NCI-H446 (cell line): ENCODE data around the gene SPAG16.
"Not testable (repeated sequence)": the region's sequence is repeated elsewhere in the genome, so short reads cannot be mapped to it uniquely, and the experiment has no call there.

Source experiments
- DNase-seq, 2 experiments: peaks; one replicate each; lab custom pipeline; 2025; lab: John Stamatoyannopoulos, UW

SPAG16 gene

DNA sequence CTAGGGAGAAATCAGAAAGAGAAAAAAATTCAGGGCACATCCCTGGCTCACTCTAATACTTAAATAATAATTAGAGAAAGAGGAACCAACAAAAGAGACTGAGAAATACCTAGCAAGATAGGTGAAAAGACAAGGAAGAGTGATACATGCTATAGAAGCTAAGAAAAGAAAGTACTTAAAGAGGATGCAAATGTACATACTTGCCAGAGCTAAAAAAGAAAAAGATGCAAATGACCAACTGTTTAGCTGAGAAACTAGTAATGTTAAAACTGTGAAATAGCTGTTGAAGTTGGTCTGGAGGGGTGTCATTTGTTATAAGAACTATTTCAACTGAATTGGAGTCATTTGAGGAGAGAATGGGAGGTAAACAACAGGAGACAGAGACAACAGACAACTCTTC lies 412.2 kb downstream of the SPAG16 start:
- DNase-seq: no peak

DNA sequence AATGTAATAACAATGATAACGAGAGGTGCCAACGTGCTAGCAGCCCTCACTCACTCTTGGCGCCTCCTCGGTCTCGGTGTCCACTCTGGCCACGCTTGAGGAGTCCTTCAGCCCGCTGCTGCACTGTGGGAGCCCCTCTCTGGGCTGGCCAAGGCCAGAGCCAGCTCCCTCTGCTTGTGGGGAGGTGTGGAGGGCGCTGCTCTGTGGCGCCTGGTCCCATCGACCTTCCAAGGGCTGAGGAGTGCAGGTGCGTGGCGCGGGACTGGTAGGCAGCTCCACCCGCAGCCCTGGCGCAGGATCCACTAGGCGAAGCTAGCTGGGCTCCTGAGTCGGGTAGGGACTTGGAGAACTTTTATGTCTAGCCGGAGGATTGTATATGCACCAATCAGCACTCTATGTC lies 417.1 kb downstream of the SPAG16 start:
- not testable (repeated sequence) for DNase-seq

DNA sequence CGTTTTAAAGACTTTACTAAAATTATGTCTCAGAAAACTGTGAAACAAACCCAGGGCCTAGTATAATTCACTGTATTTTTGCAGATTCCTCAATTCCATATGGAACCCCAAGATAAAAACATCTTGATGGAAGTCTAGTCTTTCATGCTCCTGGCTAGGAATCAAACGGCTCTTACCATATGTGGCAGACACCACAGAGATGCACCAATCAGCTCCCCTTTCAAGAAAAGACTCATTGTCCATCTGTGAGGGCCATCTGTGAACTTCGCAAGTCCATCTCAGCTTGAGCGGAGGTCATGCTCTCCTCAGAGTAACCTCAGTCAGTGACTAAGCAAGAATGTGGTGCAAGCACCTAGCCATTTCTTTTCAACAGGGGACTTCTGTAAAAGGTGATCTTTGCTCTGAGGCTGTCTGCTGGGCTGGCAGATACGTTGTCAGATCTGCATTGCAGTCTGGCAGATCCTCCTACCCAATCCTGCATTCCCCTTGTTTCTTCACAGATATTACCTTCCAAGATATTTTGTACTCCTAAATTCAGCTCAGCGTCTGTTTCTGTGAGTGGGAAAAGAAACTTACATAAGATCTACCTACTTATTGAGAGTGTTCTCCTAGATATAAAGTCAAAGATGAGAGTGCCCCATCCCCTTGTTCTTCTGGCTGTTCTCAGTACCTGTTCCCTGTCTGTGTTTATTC lies 419.3 kb downstream of the SPAG16 start:
- peak in 1 of 2 experiments; percentile 17 for DNase-seq

DNA sequence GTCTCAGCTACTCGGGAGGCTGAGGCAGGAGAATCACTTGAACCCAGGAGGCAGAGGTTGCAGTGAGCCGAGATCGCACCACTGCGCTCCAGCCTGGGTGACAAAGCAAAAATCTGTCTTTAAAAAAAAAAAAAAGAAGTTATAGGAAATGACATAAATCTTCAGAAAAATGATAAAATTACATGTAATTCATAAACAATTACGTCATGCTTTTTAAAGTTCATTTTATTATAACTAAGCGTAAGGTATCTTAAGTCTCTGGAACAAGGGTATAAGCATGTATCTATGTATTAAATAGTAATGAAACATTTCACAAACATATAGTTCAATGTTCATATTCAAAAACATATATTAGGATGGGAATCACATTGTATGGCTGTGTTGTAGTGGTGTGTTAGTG lies 425.9 kb downstream of the SPAG16 start:
- DNase-seq: no peak

DNA sequence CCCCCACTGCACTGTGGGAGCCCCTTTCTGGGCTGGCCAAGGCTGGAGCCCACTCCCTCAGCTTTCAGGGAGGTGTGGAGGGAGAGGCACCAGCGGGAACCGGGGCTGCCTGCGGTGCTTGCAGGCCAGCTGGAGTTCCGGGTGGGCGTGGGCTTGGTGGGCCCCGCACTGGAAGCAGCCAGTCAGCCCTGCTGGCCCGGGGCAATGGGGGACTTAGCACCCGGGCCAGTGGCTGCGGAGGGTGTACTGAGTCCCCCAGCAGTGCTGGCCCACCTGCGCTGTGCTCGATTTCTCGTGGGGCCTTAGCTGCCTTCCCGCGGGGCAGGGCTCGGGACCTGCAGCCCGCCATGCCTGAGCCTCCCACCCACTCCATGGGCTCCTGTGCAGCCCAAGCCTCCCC lies 434.1 kb downstream of the SPAG16 start:
- not testable (repeated sequence) for DNase-seq

DNA sequence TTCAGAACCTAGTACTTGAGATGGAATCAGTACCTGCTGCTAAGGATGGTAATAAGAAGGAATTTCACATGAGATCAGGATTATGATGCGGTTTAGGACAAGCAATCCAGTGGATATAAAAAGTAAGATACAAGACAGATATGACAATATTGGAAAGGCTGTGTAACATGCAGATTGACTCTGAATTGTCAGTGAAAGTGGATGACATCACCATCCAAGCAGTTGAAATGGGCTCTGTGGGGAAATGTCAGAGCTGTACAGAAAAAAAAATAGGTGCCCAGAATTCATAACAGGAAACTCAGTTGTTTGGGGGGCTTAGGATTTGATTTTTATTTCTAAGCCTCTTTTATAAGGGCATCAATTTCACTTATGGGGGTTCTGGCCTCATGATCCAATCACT lies 438.3 kb downstream of the SPAG16 start:
- DNase-seq: no peak

DNA sequence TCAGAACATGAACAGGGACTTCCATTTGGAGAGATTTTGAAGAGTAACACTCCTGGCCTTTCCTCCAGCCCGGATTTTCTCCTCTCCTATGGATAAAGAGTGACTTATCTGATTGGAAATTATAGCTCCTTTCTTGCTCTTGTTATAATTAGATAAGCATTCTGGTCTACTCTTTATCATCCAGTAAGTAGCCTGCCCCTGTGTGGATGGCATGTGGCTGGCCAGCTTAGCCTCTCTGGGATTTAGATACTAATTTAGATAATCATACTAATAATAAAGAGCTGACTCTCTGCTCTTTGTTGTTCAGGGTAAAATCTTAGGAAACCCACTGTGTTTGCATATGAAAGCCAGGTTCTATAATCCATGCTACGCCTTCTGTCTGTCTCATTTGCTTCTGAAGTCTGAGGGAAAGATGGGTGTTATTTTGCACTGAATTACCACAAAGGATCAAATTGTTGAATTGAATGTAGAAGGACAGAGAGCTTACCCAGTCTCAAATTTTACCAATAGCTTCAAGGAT lies 438.8 kb downstream of the SPAG16 start:
- DNase-seq: no peak

DNA sequence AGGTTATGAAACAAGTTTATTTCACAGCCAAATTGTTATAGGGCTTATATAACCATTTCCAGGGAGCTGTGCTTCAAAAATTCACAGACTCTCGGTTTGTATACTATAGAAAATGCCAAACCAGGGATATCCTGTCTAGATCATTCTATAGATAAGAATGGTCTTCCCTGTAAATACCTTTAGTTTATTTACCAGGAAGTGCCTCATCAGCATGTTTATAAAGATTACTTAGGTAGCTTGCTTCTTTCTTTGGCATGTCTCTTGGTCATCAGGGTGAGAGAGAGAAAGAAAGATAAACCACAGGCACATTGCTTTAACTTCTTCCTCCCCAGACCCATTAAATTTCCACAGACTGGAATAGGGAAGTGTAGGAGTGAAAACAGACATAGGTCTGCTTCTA lies 439.4 kb downstream of the SPAG16 start:
- no peak for DNase-seq

DNA sequence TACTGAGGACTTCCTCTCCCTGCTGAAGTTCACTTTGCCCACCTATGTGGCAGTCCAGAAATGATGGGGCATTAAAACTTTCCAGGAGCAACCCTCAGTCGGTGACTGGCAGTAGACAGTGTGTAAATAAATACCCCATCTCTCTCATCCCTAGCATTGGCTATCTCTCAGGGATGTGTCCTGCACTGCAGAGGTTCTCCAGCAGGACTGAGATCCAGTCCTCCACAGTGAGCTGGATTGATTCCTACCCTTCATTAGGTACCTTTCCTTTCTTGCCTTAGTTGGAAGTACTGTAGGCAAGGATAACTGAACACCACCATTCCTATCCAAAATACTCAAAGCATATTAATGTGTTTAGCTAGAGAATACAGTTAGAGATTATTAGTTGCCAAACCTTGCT lies 441.8 kb downstream of the SPAG16 start:
- no peak for DNase-seq

DNA sequence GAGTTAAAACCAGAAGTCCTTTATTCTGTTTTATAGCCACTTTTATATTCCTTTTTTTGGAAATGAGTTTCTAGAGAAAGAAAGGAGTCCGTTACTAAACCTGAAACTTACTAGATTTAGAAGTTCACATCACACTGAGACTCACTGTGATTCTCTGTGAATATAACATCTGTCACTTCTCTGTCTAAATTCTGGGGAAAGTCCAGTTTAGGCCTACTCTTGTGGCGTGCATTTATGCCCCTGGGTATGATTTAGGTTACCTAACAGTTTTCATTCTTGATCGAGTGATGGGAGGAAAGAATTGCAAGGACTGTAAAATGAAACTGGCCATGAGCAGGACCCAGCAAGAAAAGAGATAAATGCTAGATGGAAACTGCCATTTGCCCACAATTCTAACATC lies 449.6 kb downstream of the SPAG16 start:
- no peak for DNase-seq

DNA sequence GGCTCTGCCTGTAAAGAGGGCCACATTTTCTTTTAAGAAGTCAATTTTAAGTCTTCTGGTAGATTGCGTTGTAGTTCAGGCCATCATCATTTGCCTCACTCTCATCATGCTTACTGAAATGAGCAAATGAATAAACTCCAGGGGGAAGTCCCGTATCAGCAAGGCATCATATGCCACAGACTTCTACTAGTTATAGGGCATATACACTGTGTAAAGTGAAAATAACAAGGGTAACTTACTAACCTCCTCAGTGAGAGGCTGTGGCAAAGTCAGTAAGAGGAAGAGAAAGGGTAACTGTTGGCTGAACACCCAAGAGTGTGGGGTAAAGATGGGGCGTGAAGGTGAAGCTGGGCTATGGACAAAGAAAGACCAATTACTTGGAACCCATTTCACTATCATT lies 456.2 kb downstream of the SPAG16 start:
- DNase-seq: no peak

DNA sequence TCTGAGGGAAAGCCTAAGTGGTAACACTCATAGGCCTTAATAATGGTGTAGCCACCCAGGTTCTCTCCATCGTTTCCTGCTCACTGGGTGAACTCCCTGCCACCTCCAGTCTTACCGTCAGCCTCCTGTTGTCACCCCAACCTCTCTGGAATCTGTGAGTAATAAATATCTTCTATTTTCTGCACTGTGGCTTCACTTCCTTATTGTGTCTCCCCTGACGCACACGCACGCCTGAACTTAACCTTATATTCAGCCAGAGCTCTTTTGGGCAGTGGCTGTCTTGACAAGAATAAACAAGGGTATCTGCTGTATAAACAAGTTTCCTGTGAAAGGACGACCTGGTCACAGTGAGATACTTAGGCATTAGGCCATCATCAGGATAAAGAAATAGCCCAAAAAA lies 467.2 kb downstream of the SPAG16 start:
- no peak for DNase-seq

DNA sequence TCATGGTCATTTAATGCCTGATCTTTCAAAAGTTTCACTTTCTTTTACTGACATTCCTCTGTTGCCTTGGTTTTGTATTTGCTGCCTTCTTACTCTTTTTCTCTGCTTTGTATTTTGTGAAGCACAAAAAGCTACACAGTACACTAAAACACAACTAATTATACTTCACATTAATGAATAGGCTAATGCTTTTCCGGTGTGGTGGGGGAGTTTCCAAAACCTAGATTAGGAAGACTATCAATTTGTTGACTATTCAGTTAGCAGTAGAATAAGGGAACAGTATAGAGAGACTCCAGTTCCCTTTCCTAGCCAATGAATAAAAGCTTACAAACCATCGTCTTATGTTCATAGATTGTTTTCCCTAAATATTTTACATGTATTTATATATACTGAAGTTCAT lies 468.3 kb downstream of the SPAG16 start:
- no peak for DNase-seq

DNA sequence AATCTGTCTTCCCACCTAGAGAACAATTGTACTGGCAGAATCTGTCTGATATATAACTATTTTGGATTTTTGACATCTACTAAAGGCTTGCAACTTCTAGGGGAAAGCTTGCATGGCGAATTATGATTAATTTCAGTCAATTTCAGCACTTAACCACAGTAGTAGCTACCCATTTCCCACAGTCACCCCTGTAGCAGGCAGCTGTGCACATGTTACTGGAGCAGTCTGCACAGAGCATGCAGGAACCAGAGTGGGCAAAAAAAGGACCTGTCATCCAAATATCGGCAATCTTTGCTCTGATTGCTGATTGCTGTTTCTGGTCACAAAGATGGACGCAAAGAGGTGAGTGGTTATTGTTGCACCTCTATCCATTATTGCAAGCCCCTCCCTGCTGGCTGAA lies 473.3 kb downstream of the SPAG16 start:
- no peak for DNase-seq

DNA sequence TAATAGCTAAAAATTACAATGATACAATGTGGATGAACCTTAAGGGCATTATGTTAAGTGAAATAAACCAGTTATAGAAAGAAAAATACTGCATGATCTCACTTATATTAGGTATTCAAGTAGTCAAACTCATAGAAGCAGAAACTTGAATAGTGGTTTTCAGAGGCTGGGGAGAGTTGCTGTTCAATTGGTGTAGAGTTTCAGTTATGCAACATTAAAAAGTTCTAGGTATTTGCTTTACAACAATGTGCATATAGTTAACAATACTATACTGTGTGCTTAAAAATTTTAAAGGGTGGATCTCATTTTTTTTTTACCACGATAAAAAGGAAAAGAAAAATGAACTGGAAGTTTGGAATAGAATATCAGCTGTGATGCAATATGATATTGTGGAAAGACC lies 479.1 kb downstream of the SPAG16 start:
- no peak for DNase-seq

DNA sequence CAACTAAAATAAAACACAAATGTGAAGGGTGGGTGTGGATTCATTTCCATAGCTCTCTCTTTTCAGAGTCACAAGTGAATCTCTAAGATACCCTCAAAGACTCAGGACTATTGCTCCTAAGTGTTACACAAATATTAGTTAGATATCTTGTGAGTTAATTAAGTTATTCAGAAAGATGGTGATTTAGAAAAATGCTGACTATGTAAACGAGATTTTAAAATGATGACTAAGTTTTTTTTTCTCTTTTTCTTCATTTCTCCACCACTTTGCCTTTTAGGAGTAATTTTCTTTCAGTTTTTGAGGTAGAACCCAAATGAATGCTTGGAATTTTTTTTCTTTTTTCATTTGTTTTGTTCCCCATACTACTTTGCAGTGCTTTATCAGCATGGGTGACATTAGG lies 479.7 kb downstream of the SPAG16 start:
- DNase-seq: no peak

DNA sequence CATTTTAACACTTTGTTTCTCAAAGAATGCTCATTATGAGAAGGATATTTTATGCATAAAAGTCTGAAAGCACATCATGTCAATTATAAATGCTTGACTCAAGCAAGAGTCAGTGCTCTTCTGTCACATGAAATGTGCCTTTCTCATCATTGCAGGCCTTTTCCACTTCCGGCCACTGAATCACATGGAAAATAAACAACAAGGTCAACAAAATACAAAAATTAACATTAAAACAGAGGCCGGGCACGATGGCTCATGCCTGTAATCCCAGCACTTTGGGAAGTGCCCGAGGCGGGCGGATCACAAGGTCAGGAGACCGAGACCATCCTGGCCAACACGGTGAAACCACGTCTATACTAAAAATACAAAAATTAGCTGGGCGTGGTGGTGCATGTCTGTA lies 480.6 kb downstream of the SPAG16 start:
- DNase-seq: no peak

DNA sequence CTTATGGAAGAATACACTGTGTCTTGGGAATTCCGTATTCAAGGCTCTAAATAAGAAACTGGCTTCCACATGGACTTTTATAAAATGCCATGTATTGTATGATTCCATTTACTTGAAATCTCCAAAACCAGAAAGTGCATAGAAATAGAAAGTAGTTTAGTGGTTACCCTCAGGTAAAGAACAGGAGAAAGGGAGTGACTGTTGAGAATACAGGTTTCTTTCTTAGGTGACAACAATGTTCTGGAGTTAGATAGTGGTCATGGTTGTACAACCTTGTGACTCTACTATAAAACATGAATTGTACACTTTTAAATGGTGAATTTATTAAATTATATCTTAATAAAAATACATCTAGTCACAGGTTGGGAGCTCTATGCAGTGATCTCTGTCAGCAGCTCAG lies 481.8 kb downstream of the SPAG16 start:
- DNase-seq: no peak

DNA sequence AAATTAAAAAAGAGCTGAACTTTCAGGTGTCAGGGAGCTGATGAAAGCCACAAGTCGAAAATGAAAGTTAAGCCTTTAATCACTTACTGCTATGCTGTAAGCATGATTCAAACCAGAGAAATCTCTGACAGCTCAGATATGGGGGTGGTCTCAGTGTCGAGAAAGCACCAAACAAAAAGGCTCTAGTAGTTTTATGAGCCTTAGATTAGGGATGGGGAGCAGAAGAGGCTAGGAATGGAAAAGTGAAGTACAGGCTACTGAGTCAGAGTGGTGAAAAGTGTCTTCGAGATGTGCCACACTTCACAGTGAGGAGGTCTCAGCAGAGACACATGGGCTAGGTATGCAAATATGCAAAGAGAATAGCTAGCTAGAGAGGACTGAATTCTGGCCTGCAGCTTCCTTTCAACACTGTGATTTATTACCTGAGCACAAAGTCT lies 482.2 kb downstream of the SPAG16 start:
- no peak for DNase-seq

DNA sequence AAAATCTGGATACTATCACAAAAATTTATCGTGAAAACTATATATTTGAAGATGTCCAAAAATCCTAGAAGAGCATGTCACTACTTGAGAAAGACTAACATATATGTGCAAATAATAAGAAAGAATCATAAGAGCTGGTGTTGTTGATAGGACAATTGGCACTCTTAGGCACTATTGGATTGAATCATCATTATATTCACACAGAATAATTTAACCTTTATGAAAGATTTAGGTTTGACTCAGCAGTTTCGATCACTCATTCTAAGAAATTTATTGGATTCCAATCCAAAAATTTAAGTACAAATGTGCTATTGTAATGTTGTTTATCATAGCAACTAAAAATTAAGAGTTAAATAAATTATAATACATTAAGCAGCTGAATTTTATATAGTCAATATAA lies 503.6 kb downstream of the SPAG16 start:
- no peak for DNase-seq

DNA sequence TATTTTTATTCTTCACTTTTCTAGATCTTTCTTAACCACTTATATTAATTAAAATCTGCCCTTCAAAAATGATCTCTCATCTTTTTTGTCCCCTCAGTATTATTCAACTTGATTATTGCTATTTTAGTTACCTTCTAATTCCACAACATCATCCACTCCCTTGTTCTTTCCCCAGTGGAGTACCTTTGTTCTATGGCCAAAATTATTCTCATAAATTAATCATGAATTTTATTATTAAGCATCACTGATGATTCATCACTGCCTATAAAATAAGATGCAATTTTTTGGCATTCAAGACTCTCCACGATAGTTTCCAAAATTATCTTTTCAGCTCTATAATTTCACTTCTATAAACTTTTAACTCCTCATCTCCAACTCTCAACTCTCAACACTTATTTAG lies 505.7 kb downstream of the SPAG16 start:
- no peak for DNase-seq

DNA sequence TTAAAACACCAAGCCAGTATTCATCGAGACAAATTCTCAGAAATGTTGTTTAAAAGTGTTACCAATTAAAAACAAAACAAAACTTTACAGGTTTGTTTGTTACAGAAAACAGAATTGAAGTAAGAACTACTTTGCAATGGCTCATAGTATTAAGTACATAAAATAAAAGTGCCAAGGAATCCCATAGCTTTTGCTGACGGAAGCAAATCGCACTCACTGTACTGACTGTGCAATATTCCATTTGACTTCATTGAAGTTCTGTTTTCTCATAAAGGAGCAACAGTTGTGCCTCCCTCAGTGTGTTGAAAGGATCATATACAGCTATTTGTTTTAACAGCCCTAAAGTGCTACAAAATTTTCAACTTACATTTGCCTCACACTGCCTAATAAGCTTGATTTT lies 507.8 kb downstream of the SPAG16 start:
- no peak for DNase-seq

DNA sequence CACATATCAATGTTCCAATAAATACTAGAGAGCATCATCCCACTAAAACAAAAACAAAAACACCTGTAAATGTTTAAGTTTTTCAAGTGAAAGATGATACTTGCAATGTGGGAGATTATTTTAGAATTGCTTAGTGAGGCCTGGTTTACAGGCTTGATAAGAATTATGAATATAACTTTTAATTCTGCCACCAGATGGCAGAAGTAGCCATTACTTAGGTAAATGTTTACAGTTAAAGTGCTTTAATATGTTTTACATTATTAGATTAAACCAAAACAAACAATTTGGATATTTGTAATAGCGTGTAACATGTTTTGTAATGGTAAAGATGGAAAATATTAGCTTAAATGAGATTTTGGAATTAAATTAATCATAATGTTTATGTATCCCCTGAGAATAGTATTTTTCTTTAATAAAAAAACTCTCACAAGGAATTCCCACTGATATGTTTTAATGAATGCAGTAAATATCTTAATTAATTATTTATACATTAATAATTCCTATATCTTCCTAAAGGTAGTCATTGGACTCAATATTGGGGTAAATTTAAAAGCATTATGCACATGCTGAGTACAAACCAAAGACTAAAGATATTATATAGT lies 522.0 kb downstream of the SPAG16 start:
- DNase-seq: peak in 1 of 2 experiments; percentile 51

DNA sequence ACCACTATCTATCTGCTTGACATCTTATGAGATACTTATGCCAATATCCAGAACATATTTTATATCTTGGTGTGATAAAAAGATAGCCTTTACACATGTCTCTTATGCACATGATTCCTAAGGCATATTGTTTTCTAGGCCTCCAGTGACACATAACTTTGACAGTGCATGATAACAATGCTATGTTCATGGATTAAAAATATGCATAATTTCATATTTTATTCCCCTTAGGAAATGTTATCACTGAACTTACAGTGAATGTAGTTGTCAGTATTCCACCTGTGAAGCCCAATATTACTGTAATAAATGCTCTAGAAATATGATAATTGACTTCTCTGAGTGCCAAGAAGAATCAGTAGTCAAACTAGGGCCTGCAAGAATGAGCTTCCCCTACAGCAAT lies 532.3 kb downstream of the SPAG16 start:
- no peak for DNase-seq
